HepG2 (cell line): ENCODE results near the gene RUNDC1. TPM values are rescaled to one million over a fixed set of nuclear protein-coding genes. Genes with fewer than 3 reads are reported as not detected.

Experiments used
- AKNA ChIP-seq: sonication (generic); formaldehyde crosslinking; IDR thresholded peaks from 2 replicates; pipeline ENCODE4 v1.4.0; 2020; ENCODE audit warnings: missing genetic modification reagents, borderline replicate concordance
- FOXJ3 ChIP-seq: sonication (generic); formaldehyde crosslinking; IDR thresholded peaks from 2 replicates; pipeline ENCODE4 v1.4.0; 2020; ENCODE audit warnings: missing genetic modification reagents, mild to moderate bottlenecking, borderline replicate concordance
- GMEB2 ChIP-seq: IDR thresholded peaks from 2 replicates; pipeline ENCODE4 v1.6.1; 2016; ENCODE audit warnings: missing biosample characterization, missing genetic modification reagents, low read depth
- HOXD1 ChIP-seq: sonication (generic); formaldehyde crosslinking; IDR thresholded peaks from 2 replicates; pipeline ENCODE4 v1.5.0; 2020; ENCODE audit warnings: missing genetic modification reagents
- KDM4B ChIP-seq: sonication (generic); formaldehyde crosslinking; IDR thresholded peaks from 2 replicates; pipeline ENCODE4 v1.4.0; 2020; ENCODE audit warnings: missing genetic modification reagents
- POLR2AphosphoS2 ChIP-seq: IDR thresholded peaks from 2 replicates; pipeline ENCODE4 v1.6.1; 2011; ENCODE audit warnings: low read depth, low read length, improper control_type of control experiment
- RORA ChIP-seq: sonication (generic); formaldehyde crosslinking; IDR thresholded peaks from 2 replicates; pipeline ENCODE4 v1.5.0; 2020; ENCODE audit warnings: mild to moderate bottlenecking, missing genetic modification reagents, moderate library complexity
- TEAD3 ChIP-seq: optimal IDR thresholded peaks from 2 replicates; pipeline ENCODE3; 2016; ENCODE audit warnings: borderline replicate concordance
- ZBED4 ChIP-seq: sonication (generic); formaldehyde crosslinking; IDR thresholded peaks from 2 replicates; pipeline ENCODE4 v1.4.0; 2020; ENCODE audit warnings: missing genetic modification reagents, borderline replicate concordance
- ZNF274 ChIP-seq: sonication (generic); formaldehyde crosslinking; IDR thresholded peaks from 2 replicates; pipeline ENCODE4 v1.5.1; 2020; ENCODE audit warnings: mild to moderate bottlenecking, missing genetic modification reagents
- ZNF382 ChIP-seq: sonication (generic); formaldehyde crosslinking; IDR thresholded peaks from 2 replicates; pipeline ENCODE4 v1.5.0; 2020; ENCODE audit warnings: missing genetic modification reagents, mild to moderate bottlenecking, borderline replicate concordance
- ZNF383 ChIP-seq: sonication (generic); formaldehyde crosslinking; IDR thresholded peaks from 2 replicates; pipeline ENCODE4 v1.4.0; 2020; ENCODE audit warnings: missing genetic modification reagents, mild to moderate bottlenecking, borderline replicate concordance
- ZNF430 ChIP-seq: sonication (generic); formaldehyde crosslinking; IDR thresholded peaks from 2 replicates; pipeline ENCODE4 v1.9.0; 2021; ENCODE audit warnings: mild to moderate bottlenecking, missing genetic modification reagents
- ZNF503 ChIP-seq: sonication (generic); formaldehyde crosslinking; IDR thresholded peaks from 2 replicates; pipeline ENCODE4 v1.4.0; 2020; ENCODE audit warnings: missing genetic modification reagents
- ZNF713 ChIP-seq: sonication (generic); formaldehyde crosslinking; IDR thresholded peaks from 2 replicates; pipeline ENCODE4 v1.4.0; 2020; ENCODE audit warnings: mild to moderate bottlenecking, missing genetic modification reagents
- polyA plus RNA-seq, 8 experiments: library from polyadenylated mRNA; depleted of rRNA in 3 of 8; stranded (reverse) in 7 of 8; unstranded in 1 of 8; fragments of >200 nt; fragmentation: Illumina TruSeq in 4 of 8; extraction: Trizol in 4 of 8; gene quantifications; 2 replicates each; pipeline versions ENCODE4 v1.2.1 to v1.2.3, GENCODE V29; 2011 to 2016; ENCODE audit warnings: low read depth in 4 of 8, missing spikeins in 1 of 8, mixed read lengths in 1 of 8; ENCODE audit not compliant: insufficient read depth in 1 of 8
- total RNA-seq, 5 experiments: library from RNA; depleted of rRNA; stranded (reverse); fragments of >200 nt; fragmentation: Illumina TruSeq; extraction: Trizol; gene quantifications; 2 replicates each; pipeline ENCODE4 v1.2.3, GENCODE V29; 2016; ENCODE audit warnings: low read depth in 1 of 5

Gene RUNDC1
- total and polyA plus RNA-seq, 2 of the 13 experiments (the other 11 are each of a cell fraction or from before 2014, with no cell fraction given): 10.3 to 11.4 TPM

GRCh38 chr17:43021741-43022512 is 41.6 kb downstream of the RUNDC1 start, which contains the start of gene VAT1 (continued):
- TF ChIP-seq ZBED4 (0 out of 2 replicates have a peak, but pooled peaks have one; percentile 13), HOXD1 (CRISPR knock-in tag) (peak; percentile 90), ZNF503 (CRISPR knock-in tag) (peak; percentile 66), ZNF713 (CRISPR knock-in tag) (no peak), FOXJ3 (CRISPR knock-in tag) (no peak), ZNF383 (CRISPR knock-in tag) (0 out of 2 replicates have a peak, but pooled peaks have one; percentile 86), POLR2AphosphoS2 (no peak), RORA (CRISPR knock-in tag) (no peak), KDM4B (CRISPR knock-in tag) (0 out of 2 replicates have a peak, but pooled peaks have one; percentile 35), ZNF430 (peak; percentile 84), TEAD3 (CRISPR knock-in tag) (no peak), ZNF382 (CRISPR knock-in tag) (no peak), ZNF274 (CRISPR knock-in tag) (0 out of 2 replicates have a peak, but pooled peaks have one; percentile 10), GMEB2 (no peak), AKNA (CRISPR knock-in tag) (no peak; the same call in 1 of the 2 replicates)
